Suprapubic skin (tissue), 4 donors: ENCODE results near the gene ARHGEF6.

Source experiments
- EP300 ChIP-seq: sonication (generic); formaldehyde crosslinking; IDR thresholded peaks from one replicate; pipeline ENCODE4 v1.6.1; 2017; ENCODE audit warnings: antibody characterized with exemption
- POLR2A ChIP-seq, 2 donors: fragments of 450-650 bp; IDR thresholded peaks; one replicate each; pipeline ENCODE4 v1.6.1; 2017; ENCODE audit warnings: antibody characterized with exemption in 2 of 2, mild to moderate bottlenecking in 2 of 2, moderate library complexity in 2 of 2
- POLR2AphosphoS5 ChIP-seq, 3 donors: sonication (generic); formaldehyde crosslinking; IDR thresholded peaks; one replicate each; pipeline ENCODE4 v1.6.1; 2017; ENCODE audit warnings: antibody characterized with exemption in 3 of 3
- TF ChIP-seq, protein P1 (sequence below), 2 donors: fragments of 200-600 bp in 1 of 2; fragments of 450-650 bp in 1 of 2; sonication (generic) in 1 of 2; IDR thresholded peaks; one replicate each; pipeline ENCODE4 v1.5.1; 2016 to 2019; ENCODE audit warnings: antibody characterized with exemption in 2 of 2, mild to moderate bottlenecking in 1 of 2, moderate library complexity in 1 of 2

DNA sequence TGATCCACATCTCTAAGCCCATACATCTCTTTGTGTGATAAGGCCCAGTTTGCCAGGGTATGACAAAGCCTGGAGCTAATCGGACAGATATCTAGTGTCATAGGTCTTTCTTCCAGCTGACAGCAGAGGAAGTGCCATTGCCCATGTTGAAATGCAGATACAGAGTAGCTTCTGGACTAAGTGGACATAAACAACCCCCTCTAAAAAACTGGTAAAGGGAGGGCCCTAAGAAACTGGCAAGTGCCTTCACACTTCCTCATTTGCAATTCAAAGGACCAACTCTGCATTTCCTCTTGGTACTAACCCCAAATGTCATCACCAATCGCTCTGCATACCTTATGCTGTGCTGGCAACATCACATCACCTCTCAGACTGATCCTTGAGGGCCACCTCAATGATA lies 20.8 kb downstream of the ARHGEF6 start:
- TF ChIP-seq, protein P1, sequence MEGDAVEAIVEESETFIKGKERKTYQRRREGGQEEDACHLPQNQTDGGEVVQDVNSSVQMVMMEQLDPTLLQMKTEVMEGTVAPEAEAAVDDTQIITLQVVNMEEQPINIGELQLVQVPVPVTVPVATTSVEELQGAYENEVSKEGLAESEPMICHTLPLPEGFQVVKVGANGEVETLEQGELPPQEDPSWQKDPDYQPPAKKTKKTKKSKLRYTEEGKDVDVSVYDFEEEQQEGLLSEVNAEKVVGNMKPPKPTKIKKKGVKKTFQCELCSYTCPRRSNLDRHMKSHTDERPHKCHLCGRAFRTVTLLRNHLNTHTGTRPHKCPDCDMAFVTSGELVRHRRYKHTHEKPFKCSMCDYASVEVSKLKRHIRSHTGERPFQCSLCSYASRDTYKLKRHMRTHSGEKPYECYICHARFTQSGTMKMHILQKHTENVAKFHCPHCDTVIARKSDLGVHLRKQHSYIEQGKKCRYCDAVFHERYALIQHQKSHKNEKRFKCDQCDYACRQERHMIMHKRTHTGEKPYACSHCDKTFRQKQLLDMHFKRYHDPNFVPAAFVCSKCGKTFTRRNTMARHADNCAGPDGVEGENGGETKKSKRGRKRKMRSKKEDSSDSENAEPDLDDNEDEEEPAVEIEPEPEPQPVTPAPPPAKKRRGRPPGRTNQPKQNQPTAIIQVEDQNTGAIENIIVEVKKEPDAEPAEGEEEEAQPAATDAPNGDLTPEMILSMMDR (IDR thresholded peaks at IDR 0.05): no peak
- TF ChIP-seq EP300 (no peak), POLR2AphosphoS5 (IDR thresholded peaks at IDR 0.05) (no peak), POLR2A (IDR thresholded peaks at IDR 0.05) (no peak)
